ENCODE data around the gene BAIAP2. TPM values are rescaled to one million over a fixed set of nuclear protein-coding genes. Genes with fewer than 3 reads are reported as not detected.
"Not testable (repeated sequence)": the region's sequence is repeated elsewhere in the genome, so short reads cannot be mapped to it uniquely, and the experiment has no call there.

Gene BAIAP2
- polyA plus RNA-seq, 2 donors: 91.2 to 107 TPM

GRCh38 chr17:81073967-81074839 lies 39.3 kb downstream of the BAIAP2 start:
- Histone ChIP-seq H3K36me3 (ENCODE audit: control insufficient read depth in 2 of 2, insufficient read depth in 2 of 2, low read length in 1 of 2) (peaks cover 0 to 57% of the 10 kb centered on the region in 2 donors), H3K27me3 (ENCODE audit: control insufficient read depth in 1 of 2, insufficient read depth in 2 of 2, low read length in 2 of 2) (no peaks in the 10 kb centered on the region), H3K4me1 (ENCODE audit: control insufficient read depth in 2 of 2, insufficient read depth in 2 of 2, low read length in 1 of 2) (peaks cover 5 to 29% of the 10 kb centered on the region in 2 donors), H3K4me3 (ENCODE audit: low read depth in 1 of 2, low read length in 2 of 2) (peak overlapping the region in 1 of 2 donors; percentile 15), H3K9me3 (ENCODE audit: control insufficient read depth in 2 of 2, insufficient read depth in 1 of 2, low read depth in 1 of 2, low read length in 1 of 2) (no peaks in the 10 kb centered on the region), H3K27ac (ENCODE audit: low read depth in 2 of 2, low read length in 1 of 2) (peak overlapping the region in 1 of 2 donors; percentile 13)
- WGBS, 2 donors: 88 to 90% methylated on average over 42 of the region's 42 CpGs

- 48 to 54% methylated on average over 8 of the region's 8 CpGs for WGBS, 2 donors
- Histone ChIP-seq H3K4me3 (ENCODE audit: low read depth in 1 of 2, low read length in 2 of 2) (no peak overlapping the region), H3K27me3 (ENCODE audit: control insufficient read depth in 1 of 2, insufficient read depth in 2 of 2, low read length in 2 of 2) (no peaks in the 10 kb centered on the region), H3K27ac (ENCODE audit: low read depth in 2 of 2, low read length in 1 of 2) (peak overlapping the region; percentile 13 to 63), H3K9me3 (ENCODE audit: control insufficient read depth in 2 of 2, insufficient read depth in 1 of 2, low read depth in 1 of 2, low read length in 1 of 2) (no peaks in the 10 kb centered on the region), H3K36me3 (ENCODE audit: control insufficient read depth in 2 of 2, insufficient read depth in 2 of 2, low read length in 1 of 2) (peaks cover 0 to 57% of the 10 kb centered on the region in 2 donors), H3K4me1 (ENCODE audit: control insufficient read depth in 2 of 2, insufficient read depth in 2 of 2, low read length in 1 of 2) (peaks cover 5 to 27% of the 10 kb centered on the region in 2 donors)
These were observed 39.9 kb downstream of the BAIAP2 start for GRCh38 chr17:81074875-81075274.

- H3K36me3 ChIP-seq (ENCODE audit: control insufficient read depth in 2 of 2, insufficient read depth in 2 of 2, low read length in 1 of 2): peaks cover 0 to 56% of the 10 kb centered on the region in 2 donors
- 83 to 90% methylated on average over 17 of the region's 17 CpGs for WGBS, 2 donors
- H3K9me3 ChIP-seq (ENCODE audit: control insufficient read depth in 2 of 2, insufficient read depth in 1 of 2, low read depth in 1 of 2, low read length in 1 of 2): no peaks in the 10 kb centered on the region
- peaks cover 5 to 27% of the 10 kb centered on the region in 2 donors for H3K4me1 ChIP-seq (ENCODE audit: control insufficient read depth in 2 of 2, insufficient read depth in 2 of 2, low read length in 1 of 2)
- H3K27me3 ChIP-seq (ENCODE audit: control insufficient read depth in 1 of 2, insufficient read depth in 2 of 2, low read length in 2 of 2): no peaks in the 10 kb centered on the region
- H3K27ac ChIP-seq (ENCODE audit: low read depth in 2 of 2, low read length in 1 of 2): peak overlapping the region in 1 of 2 donors; percentile 63
- no peak overlapping the region for H3K4me3 ChIP-seq (ENCODE audit: low read depth in 1 of 2, low read length in 2 of 2)
These were observed 40.4 kb downstream of the BAIAP2 start for GRCh38 chr17:81075307-81075706.

GRCh38 chr17:81076141-81076679 lies 41.3 kb downstream of the BAIAP2 start:
- H3K36me3 ChIP-seq (ENCODE audit: control insufficient read depth in 2 of 2, insufficient read depth in 2 of 2, low read length in 1 of 2): peaks cover 0 to 52% of the 10 kb centered on the region in 2 donors
- no peak overlapping the region for H3K27ac ChIP-seq (ENCODE audit: low read depth in 2 of 2, low read length in 1 of 2)
- H3K27me3 ChIP-seq (ENCODE audit: control insufficient read depth in 1 of 2, insufficient read depth in 2 of 2, low read length in 2 of 2): no peaks in the 10 kb centered on the region
- H3K9me3 ChIP-seq (ENCODE audit: control insufficient read depth in 2 of 2, insufficient read depth in 1 of 2, low read depth in 1 of 2, low read length in 1 of 2): no peaks in the 10 kb centered on the region
- H3K4me1 ChIP-seq (ENCODE audit: control insufficient read depth in 2 of 2, insufficient read depth in 2 of 2, low read length in 1 of 2): peaks cover 5 to 31% of the 10 kb centered on the region in 2 donors
- H3K4me3 ChIP-seq (ENCODE audit: low read depth in 1 of 2, low read length in 2 of 2): no peak overlapping the region
- 77% methylated on average over 14 of the region's 14 CpGs for WGBS, 2 donors

GRCh38 chr17:81078026-81078913 lies 43.3 kb downstream of the BAIAP2 start:
- not testable (repeated sequence) for H3K9me3 ChIP-seq (ENCODE audit: control insufficient read depth in 2 of 2, insufficient read depth in 1 of 2, low read depth in 1 of 2, low read length in 1 of 2); H3K4me3 ChIP-seq (ENCODE audit: low read depth in 1 of 2, low read length in 2 of 2); H3K27me3 ChIP-seq (ENCODE audit: control insufficient read depth in 1 of 2, insufficient read depth in 2 of 2, low read length in 2 of 2); H3K27ac ChIP-seq (ENCODE audit: low read depth in 2 of 2, low read length in 1 of 2)
- peaks cover 0 to 38% of the 10 kb centered on the region in 2 donors for H3K4me1 ChIP-seq (ENCODE audit: control insufficient read depth in 2 of 2, insufficient read depth in 2 of 2, low read length in 1 of 2)
- 93 to 94% methylated on average over 45 of the region's 45 CpGs for WGBS, 2 donors
- peaks cover 0 to 51% of the 10 kb centered on the region in 2 donors for H3K36me3 ChIP-seq (ENCODE audit: control insufficient read depth in 2 of 2, insufficient read depth in 2 of 2, low read length in 1 of 2)

- H3K27ac ChIP-seq (ENCODE audit: low read depth in 2 of 2, low read length in 1 of 2): no peak overlapping the region
- WGBS, 2 donors: 69 to 74% methylated on average over 19 of the region's 19 CpGs
- H3K4me1 ChIP-seq (ENCODE audit: control insufficient read depth in 2 of 2, insufficient read depth in 2 of 2, low read length in 1 of 2): peaks cover 0 to 43% of the 10 kb centered on the region in 2 donors
- no peaks in the 10 kb centered on the region for H3K27me3 ChIP-seq (ENCODE audit: control insufficient read depth in 1 of 2, insufficient read depth in 2 of 2, low read length in 2 of 2)
- peaks cover 0 to 56% of the 10 kb centered on the region in 2 donors for H3K36me3 ChIP-seq (ENCODE audit: control insufficient read depth in 2 of 2, insufficient read depth in 2 of 2, low read length in 1 of 2)
- H3K4me3 ChIP-seq (ENCODE audit: low read depth in 1 of 2, low read length in 2 of 2): no peak overlapping the region
- H3K9me3 ChIP-seq (ENCODE audit: control insufficient read depth in 2 of 2, insufficient read depth in 1 of 2, low read depth in 1 of 2, low read length in 1 of 2): no peaks in the 10 kb centered on the region
These were observed 45.1 kb downstream of the BAIAP2 start for GRCh38 chr17:81080019-81080418.

GRCh38 chr17:81081222-81082176 lies 46.5 kb downstream of the BAIAP2 start:
- no peak overlapping the region for H3K4me3 ChIP-seq (ENCODE audit: low read depth in 1 of 2, low read length in 2 of 2)
- H3K27me3 ChIP-seq (ENCODE audit: control insufficient read depth in 1 of 2, insufficient read depth in 2 of 2, low read length in 2 of 2): no peaks in the 10 kb centered on the region
- H3K36me3 ChIP-seq (ENCODE audit: control insufficient read depth in 2 of 2, insufficient read depth in 2 of 2, low read length in 1 of 2): peaks cover 0 to 55% of the 10 kb centered on the region in 2 donors
- H3K9me3 ChIP-seq (ENCODE audit: control insufficient read depth in 2 of 2, insufficient read depth in 1 of 2, low read depth in 1 of 2, low read length in 1 of 2): no peaks in the 10 kb centered on the region
- 59 to 63% methylated on average over 31 to 33 of the region's 33 CpGs for WGBS, 2 donors
- H3K4me1 ChIP-seq (ENCODE audit: control insufficient read depth in 2 of 2, insufficient read depth in 2 of 2, low read length in 1 of 2): peaks cover 0 to 51% of the 10 kb centered on the region in 2 donors
- peak overlapping the region; percentile 90 for H3K27ac ChIP-seq (ENCODE audit: low read depth in 2 of 2, low read length in 1 of 2)

- Histone ChIP-seq H3K9me3 (ENCODE audit: control insufficient read depth in 2 of 2, insufficient read depth in 1 of 2, low read depth in 1 of 2, low read length in 1 of 2) (no peaks in the 10 kb centered on the region), H3K4me3 (ENCODE audit: low read depth in 1 of 2, low read length in 2 of 2) (no peak overlapping the region), H3K27ac (ENCODE audit: low read depth in 2 of 2, low read length in 1 of 2) (peak overlapping the region; percentile 90), H3K36me3 (ENCODE audit: control insufficient read depth in 2 of 2, insufficient read depth in 2 of 2, low read length in 1 of 2) (peaks cover 0 to 53% of the 10 kb centered on the region in 2 donors), H3K4me1 (ENCODE audit: control insufficient read depth in 2 of 2, insufficient read depth in 2 of 2, low read length in 1 of 2) (peaks cover 0 to 60% of the 10 kb centered on the region in 2 donors), H3K27me3 (ENCODE audit: control insufficient read depth in 1 of 2, insufficient read depth in 2 of 2, low read length in 2 of 2) (no peaks in the 10 kb centered on the region)
- WGBS, 2 donors: 55 to 66% methylated on average over 33 of the region's 33 CpGs
These were observed 47.5 kb downstream of the BAIAP2 start for GRCh38 chr17:81082177-81083073.

All from esophagus (tissue), 2 donors.